ENCODE results near the gene SH3GLB1.

- TF ChIP-seq POLR2AphosphoS5 (IDR thresholded peaks at IDR 0.05; ENCODE audit: low read depth, low read length) (no peak), TAF1 (IDR thresholded peaks at IDR 0.05; ENCODE audit: low read depth, low read length) (no peak)
Observed at GRCh38 chr1:86718786-86719185, 14.4 kb downstream of the SH3GLB1 start.
